Activated T-helper 9 cell treated with anti-CD3 and anti-CD28 coated beads, Interleukin-2, amount 50 U/mL, for 16 hours (primary cell): ENCODE measurements around the gene LRRC7.

Source experiments
- DNase-seq: peaks from one replicate; pipeline ENCODE4 v3.0.0-alpha.2; 2020; ENCODE audit warnings: low read depth

LRRC7 gene

DNA sequence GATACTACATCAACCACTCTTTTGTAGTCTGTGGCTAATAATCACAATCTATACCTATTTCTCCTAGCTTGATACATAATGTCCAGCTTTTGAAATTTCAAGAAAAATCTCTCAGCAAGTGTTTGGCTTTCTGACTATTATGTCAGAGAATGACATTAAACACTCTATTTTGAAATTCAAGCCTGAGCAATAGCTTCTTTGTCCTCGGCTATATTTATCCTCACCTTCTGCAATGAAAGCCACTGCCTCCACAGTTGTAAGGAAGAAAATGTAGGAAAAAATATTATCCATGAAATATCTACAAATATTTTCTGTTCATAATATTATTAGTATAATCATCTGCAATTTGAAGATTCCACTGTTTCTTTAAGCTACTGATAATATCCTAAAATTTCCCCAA is 22.1 kb downstream of the LRRC7 start:
- DNase-seq, result no peak

DNA sequence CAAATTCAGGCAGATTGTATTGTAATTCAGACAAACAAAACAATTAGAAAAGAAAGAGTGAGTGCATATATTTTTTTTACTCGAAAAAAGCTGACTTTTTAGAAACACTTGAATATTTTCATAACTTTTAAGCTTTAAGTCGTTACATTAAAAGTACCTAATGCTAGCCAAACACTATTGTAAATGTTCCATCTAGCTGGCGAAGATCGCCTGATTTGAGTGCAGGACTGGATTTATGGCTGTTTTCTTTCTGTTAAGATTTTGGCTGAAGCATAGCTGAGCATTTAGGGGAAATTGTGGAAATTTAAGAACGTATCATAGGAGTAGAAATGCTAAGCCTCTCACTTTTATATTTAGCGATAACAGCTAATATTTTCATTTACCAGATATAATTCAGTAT is 24.6 kb downstream of the LRRC7 start:
- DNase-seq, result no peak

DNA sequence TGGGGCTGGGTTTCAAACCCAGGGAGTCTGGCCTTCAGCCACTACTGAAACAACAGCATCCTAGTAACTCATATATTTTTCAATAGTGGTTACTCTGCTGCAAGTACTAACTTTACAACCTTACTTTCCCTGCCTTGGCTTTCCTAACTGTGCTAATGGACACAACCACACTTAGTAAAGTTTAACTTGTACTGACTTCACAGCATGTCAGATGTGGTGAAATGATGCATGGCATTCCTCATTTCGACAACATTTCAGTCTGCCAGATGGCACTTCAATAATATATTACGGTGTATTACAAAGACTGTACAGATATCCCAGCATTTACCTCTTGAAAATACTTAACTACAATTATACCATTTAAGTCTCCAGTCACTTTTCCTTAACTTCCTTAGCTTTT is 27.8 kb downstream of the LRRC7 start:
- DNase-seq, result no peak

DNA sequence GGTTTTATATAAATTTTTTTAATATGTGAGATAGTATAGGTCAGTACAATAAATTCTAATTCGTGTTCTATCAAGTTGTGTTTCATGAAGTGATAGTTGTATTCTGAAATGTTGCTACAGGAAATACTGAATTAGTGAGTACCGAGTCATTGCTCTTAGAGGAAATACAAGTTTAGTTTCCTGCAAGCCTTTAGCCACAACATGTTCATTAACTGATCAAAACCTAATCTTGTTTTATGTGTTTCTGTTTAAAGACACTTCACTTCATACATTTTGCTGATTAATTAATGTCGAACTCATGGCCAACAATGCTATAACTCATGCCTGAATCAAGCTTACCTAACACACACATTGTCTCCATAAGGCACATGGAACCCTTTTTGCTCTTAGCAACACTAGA is 43.6 kb downstream of the LRRC7 start:
- DNase-seq, result no peak

DNA sequence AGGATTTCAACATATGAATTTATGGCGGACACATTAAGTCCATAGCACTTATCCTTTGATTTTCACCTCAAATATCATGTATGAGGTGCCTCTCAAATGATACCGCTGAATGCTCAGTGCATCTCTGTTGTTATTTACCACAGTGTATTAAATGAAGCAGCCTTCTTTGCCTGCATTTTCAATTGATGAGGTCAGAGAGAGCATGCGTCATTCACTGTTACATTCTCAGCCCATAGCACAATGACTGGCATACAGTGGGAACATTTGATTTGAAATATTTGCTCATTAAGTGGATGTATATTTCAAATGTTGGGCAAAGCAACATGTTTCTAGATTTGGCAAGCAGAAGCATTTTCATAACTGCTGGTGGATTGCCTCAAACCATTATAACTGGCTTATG is 45.7 kb downstream of the LRRC7 start:
- no peak for DNase-seq

DNA sequence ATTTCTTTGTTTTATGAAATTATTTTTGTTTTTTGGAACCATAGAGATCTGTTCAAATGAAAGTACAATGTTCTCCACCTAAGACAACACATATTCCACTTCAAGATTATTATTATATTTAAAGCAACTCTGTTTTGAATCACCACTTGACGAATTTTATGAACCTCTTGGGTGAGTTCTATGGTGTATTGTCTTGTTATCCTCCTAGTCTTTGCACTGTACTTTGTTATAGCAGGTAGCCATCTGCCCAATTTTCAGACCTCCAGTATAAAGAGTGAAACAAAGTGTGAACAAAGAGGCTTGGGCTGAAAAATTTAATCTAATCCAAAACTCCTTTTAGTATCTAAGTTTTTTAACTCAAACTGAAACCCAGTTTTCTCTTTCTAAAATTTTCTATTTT is 71.0 kb downstream of the LRRC7 start:
- no peak for DNase-seq

DNA sequence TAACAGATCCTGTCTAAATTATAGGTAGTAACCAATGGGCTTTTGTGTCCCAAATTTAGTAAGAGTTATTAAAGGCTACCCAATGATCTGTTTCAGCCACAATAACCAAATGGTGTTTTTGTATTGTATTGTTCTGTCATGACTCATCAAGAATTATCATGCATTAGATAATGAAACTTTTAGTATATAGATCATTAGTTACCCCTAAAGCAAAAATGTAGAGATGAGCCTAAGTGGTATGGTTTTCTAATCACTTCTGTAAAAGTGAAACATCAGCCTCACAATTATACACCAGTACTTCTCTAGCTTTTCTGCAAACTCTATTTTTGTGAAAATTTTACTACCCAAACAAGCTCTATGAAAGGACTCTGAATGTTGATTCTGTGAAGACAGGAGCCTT is 71.4 kb downstream of the LRRC7 start:
- DNase-seq, result no peak

DNA sequence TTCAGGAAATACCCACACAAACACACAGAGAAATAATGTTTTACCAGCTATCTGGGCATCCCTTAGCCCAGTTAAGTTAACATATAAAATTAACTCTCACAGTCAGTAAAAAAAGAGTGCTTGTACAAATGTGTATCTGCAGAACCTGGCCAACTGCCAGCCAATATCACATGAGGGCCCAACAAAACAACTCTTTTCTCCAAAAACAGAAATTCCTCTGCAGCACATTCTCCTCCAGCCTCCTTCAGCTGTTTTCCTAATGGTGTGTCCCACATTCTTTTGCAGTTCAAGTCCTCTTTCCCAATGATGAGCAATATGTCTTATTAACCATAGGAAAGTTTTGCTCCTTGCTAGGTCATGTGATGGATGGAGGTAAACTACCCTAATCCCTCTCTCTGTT is 75.5 kb downstream of the LRRC7 start:
- DNase-seq, result no peak

DNA sequence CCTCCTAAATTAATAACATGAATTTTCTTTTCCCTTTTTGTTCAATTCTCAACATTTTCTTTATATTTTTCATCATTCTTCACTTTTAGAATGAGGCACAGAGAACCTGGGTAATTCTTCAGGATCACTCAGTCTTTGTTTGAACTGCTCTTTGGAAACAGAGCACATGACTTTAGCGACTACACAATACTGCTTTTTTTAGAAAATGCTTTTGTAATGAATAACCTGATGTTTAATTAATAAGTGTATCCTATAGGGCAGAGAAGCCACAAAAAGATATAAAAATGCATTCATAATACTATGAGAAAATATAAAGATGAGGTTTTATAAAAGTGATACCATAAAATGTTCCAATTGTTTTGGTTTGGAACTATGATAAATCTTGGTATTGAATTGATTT is 77.8 kb downstream of the LRRC7 start:
- DNase-seq, result no peak

DNA sequence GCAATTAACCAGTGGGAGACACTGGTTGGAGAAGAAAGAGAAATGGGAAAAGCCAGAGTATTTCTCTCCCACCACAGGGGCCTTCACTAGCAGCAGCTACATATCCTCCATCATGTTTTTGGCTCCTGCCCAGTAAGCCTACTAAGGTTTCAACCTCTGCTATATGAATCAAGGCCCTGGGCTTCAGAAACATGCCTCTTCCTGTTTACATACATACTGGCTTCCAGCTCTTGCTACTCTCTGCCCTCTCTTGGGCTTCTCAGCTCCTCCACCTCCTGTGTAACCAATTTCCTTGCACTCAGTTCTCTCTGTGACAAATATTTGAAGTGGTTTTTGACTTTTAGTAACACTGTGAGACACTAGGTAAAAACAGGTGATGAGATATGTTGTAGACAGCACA is 80.8 kb downstream of the LRRC7 start:
- no peak for DNase-seq

DNA sequence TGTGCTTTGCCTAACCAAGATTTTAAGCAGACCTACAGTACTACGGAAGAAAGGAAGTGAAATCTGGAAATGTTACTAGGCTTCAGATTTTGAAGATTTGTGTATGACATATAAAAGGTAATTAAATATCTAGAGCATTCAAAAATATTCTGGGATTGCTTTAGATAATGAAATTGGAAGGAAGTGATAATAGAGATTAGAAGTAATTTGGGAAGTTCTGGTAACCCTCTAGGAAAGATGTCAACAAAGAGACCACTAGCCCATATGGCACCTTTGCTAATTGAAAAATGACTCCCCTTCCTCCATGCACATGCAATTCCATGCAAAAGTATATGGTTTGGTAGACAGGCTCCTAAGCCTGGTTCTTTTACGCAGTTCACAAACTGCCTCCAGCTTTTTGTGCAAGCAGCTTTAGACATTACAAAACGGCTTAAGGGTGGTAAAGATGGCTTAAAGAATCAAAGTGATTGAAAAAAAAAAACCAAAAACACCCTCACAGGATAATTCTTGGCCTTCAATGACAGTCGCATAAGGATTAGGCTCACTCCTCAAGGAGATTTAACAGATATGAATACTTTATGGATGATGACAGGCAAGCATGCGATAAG is 81.8 kb downstream of the LRRC7 start:
- DNase-seq, result no peak

DNA sequence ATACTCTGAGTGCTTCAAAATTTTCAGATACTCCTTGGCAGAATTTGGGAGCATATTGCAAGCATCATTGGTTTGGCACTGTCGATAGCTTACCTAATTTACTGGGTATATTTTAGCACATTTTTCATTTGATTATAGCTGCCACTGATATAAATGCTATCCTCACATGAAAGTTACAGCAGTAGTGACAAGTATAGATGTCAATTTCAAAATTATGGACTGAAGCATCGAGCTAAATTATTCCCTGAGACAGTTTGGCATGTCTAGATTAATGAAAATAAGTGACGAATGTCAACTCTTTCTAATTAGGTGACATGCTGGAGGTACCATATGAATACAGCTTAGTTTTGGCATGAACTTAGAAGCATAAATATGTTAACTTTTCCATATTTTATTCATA is 83.1 kb downstream of the LRRC7 start:
- DNase-seq, result no peak

DNA sequence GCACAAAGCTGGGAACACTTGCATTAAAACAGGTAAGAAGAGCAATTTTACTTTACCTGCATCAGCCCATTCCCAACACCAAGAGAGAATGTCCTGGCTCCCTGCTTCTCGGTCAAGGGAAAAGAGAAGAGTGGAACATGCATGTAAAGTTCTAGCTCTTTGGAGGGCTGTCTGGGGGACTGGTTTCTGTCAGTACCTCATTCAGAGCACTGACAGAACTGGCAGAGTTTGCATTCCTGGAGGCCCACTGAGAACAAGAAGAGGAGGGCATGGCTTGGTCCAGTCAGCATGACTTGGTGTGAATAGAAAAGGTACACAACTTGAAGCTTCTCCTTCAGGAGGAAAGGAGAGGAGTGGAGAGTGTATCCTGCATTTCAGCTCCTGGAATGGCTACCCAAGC is 83.9 kb downstream of the LRRC7 start:
- no peak for DNase-seq

DNA sequence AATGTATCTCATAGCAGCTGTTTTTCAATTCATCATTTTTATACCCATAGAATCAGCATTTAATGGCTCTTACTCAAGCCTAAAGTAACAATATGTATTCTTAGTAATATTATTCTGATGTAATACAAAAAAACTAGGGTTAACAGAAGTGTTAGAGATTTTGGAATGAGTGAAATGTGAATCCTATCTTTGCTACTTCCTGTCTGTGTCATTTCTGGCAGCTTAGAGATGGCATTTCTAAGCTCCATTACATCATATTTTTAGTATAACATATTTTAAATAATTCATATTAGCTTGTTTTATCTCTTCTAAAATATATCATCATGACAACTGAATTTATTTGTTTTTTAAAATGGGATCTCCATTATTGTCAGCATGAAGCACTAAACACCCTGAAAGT is 90.2 kb downstream of the LRRC7 start:
- DNase-seq, result no peak

DNA sequence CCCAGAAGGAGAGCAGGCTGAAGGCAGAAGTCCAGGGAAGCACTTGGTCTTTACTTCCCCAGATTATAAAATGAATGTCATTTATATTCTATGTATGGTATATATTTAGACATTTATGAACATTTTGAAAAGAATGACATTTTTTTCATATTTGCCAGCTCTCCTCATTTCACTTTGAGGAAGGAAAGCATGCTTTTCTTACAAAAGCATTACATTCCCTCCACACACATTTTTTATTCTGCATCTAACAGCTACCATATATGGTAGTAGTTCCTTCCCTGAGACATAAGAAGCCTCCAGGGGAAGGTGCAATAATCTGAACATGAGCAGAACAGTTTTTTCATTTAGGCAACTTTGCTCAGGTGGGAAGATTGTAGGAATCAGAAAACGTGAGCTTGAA is 94.0 kb downstream of the LRRC7 start:
- no peak for DNase-seq

DNA sequence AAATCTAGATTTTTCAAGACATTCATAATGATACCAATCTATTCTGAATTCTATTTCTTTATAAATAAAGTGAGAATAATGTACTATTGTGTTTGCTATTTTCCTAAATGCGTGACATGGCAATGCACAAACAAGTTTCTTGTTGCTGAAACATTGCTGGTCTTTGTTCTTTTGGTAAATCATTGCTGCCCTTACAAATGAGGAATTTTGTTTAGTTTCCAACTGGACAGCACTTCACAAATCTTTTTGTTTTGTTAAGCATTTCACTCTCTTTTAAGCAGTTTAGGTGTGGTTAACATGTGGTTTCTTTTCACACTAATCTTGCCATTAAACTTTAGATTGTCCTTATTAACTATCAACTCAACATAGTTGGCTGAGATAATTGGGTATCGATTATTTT is 94.6 kb downstream of the LRRC7 start:
- DNase-seq, result no peak

DNA sequence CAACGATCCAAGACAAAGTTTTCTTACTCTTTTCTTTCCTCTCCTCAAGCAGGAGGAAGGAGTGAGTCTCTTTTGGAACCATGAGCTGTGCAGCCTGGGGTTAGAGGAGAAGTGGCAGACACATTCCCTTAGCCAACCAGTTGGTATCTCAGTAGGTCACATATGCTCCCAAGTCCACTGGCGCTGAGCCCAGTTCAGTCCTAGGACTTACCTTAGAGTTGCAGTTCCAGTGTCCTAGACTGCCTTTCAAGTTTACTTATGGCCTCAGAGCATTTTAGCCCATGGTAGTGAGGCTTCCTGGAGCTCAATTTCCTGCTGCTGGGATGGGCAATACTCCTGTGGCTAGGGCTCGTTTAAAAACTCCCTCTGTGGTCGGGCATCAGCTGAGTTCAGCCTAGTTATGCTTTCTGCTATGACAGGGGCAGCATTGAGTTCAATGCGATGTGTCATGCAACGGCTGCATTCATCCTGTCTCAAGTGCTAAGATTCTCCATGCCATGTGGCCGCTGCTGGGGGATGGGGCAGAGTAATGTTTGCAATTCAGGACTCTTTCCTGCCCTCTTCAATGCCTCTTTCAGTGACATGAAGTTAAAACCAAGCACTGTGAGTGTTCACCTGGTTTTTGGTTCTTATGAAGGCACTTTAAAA is 103.8 kb downstream of the LRRC7 start:
- no peak for DNase-seq

DNA sequence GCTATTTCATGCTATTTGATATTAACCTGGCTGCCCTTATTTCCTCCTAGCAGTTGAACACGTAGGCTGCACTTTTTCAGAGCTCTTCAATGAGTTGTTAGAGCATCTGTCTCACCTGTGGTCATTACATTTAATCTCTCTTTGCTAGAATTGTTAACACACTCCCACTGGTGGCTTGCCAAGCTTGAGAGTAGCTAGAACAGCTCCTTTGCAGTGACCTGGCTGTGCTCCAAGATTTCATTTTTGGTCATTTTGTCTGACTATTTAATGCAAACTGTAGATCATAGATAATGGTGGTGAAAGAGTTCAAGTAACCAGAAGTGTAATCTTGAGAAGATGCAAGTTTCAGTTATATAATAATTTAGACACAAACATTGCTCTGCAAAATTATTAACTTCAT is 105.6 kb downstream of the LRRC7 start:
- DNase-seq, result no peak

DNA sequence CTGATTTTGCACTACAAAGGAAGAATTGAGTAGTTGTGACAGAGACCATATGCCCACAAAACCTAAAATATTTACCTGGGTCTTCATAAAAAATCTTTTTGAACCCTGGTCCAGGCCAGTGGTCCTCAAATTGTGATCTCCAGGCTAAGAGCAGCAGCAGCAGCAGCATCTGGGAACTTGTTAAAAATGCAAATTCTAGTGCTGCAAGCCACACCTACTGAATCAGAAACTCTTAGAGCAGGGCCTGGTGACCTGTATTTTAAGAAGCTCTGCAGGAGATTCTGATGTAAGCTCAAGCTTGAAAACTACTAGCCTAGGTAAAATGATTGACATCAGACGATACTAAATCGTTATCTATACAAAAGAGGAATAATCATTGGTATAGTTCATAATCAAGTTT is 112.2 kb downstream of the LRRC7 start:
- DNase-seq, result no peak

DNA sequence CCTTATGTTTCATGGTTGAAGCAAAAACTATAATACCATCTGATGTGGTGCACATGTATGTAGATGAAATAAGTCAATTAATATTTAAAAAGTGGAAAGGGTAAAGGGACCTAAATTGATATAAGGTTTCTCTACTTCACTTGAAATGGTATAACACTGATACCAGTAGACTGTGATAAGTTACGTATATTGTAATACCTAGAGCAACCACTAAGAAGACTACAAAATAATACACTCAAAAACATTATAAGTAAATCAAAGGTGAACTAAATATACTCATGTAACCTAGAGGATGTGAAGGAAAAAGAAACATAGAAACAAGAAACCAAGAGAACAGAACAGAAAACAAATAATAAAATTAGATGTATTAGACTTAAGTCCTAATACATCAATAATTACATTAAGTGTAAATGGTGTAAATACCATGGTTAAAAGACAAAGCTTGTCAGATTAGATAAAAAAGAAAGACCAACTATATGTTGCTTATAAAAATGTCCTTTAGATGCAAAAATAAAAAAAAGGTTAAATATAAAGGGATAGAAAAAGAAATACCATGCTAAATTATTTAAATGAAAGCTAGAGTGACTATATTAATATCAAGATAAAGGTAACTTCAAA is 118.8 kb downstream of the LRRC7 start:
- no peak for DNase-seq

DNA sequence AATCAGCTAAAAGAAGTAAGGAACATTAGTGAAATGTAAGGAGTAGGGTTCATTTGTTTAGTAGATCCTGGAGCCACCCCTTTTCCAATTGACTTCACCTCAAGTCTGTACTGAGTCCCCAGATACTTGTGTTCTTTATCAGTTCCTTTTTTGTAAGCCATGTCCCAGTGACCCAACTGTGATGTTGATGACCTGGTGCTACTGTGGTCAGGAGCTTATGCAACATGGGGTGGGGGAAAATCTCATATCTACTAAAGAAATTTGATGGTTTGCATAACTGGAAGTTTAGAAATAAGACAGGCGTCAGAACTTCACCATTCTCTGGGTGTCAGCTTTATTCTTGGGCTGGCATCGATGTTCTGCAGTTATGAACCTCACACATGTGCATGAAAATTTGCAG is 120.5 kb downstream of the LRRC7 start:
- no peak for DNase-seq

DNA sequence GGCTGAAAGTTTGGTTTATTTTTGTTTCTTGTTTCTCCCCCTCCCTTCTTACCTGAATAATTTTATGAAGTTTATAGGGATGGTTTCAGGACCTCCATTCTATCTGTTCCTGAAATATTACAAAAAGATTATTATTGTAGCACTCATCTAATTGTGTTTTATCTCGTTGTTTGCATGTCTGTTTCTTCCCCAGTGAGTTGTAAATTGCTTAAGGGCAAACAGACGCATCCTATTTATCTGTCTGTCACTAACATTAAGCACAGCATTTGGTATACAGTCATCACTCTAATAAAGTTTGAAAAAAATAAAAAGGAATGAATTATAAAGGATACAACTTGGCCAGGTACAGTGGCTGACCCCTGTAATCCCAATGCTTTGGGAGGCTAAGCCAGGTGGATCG is 123.5 kb downstream of the LRRC7 start:
- DNase-seq, result no peak

DNA sequence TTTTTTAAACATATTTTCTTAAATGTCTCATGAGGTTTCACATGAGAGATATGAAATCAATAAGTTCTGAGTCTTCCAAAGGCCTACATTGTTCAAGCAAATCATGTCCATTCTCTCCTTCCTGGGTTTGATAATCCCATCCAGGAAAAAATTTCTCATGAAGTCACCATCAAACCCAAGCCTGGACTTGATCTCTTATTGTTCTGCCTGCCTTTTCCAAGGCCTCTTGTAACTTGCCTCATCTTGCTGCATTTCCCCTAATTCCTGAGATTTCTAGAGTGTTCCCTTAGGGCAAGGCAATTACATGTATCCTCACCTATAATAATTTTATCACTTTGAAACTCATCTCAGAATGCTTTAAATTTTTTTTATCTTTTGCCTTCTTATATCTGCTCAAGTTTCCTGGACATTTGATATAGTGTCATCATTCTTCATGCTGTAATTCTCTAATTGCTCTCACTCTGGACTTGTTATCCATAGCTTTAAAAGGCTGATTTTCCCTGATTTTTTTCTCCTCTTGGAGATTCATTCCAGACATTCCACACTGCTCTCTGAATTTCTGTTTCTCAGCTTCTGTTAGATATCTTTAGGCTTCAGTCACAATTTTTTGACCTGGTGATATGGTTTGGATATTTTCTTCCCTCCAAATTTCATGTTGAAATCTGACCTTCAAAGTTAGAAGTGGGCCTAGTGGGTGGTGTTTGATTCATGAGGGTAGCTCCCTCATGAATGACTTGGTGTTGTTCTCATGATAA is 126.4 kb downstream of the LRRC7 start:
- no peak for DNase-seq
